HFF-Myc (cell line): Measurements from ENCODE around the gene CNTNAP3B.
"Not testable (repeated sequence)": the region's sequence is repeated elsewhere in the genome, so short reads cannot be mapped to it uniquely, and the experiment has no call there.

Experiments used
- DNase-seq: peaks from one replicate; pipeline ENCODE4 v3.0.0-alpha.2; 2011; ENCODE audit warnings: low read depth; ENCODE audit errors: extremely low read depth
- H3K4me3 ChIP-seq: replicated peaks from 2 replicates; pipeline ENCODE4 v1.5.1; 2011; ENCODE audit warnings: low read depth, mild to moderate bottlenecking, control low read depth, low read length

CNTNAP3B gene

GRCh38 chr9:42014317-42014716, 114.9 kb downstream of the CNTNAP3B start:
- not testable (repeated sequence) for H3K4me3 ChIP-seq, DNase-seq

DNA sequence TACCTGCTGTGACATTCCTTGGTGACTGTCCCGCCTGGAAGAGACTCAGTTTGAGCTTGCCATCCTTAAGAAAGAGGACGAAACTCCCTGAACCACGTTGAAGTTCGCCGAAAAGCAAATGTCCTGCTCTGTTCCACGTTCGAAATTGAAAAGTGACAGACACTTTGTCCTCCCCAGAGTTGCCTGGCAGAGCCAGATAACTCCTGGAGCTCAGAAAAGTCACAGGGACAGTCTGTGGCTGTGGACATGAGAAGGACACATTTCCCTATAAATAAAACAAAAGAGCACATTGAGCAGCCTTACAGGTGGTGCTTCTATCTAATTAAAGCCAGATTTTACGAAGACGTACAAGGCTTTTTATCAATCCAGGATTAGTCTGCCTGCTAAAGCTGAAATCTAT, 137.6 kb downstream of the CNTNAP3B start:
- not testable (repeated sequence) for DNase-seq, H3K4me3 ChIP-seq

DNA sequence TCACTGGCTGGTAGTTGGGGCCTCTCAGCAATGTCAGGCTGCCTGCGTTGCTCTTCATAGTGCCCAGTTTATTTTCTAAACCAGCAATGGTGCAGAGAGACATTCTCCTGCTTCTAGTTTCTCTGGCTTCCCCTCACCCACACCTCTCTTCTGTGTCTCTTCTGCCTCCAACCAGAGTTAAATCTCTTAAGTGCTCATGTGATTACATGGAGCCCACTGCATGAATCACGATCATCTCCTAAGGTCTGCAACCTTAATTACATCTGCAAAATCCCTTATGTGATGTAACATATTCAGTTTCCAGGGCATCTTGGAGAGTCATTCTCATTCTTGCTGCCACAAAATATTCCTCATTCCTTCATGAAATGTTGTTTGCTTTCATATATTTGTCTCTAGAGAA, 149.0 kb downstream of the CNTNAP3B start:
- DNase-seq, H3K4me3 ChIP-seq: not testable (repeated sequence)

DNA sequence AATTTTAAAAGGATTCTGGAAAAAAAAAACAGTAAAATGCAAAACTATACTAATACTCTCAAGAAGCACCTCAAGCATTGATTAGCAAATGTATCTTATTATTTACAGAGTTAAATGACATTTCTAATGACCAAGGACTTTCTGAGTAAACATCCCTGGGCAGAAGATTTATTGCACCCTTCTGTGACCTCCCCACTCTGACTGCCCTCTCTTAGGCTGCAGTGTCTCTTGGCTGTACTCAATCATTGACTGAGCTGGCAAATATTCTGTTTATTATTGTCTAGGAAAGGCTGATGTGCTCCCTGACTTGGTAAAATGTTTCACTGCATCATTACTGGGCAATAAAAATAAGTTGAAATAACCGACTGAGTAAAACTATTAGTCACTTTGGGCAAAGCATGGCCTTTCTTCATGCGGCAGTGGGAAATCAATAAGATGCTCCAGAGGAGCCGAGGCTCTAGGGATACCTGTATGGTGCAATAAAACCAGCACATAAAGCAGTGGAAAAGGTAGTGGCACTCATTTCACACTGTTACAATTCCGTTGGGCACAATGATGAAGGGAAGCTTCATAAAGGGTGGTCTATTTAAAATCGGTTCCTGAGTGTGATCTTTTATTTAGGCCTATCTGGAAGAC, 151.1 kb downstream of the CNTNAP3B start:
- not testable (repeated sequence) for H3K4me3 ChIP-seq, DNase-seq

- not testable (repeated sequence) for DNase-seq, H3K4me3 ChIP-seq
These were observed 154.3 kb downstream of the CNTNAP3B start for GRCh38 chr9:41974906-41975305.

GRCh38 chr9:41953007-41953406, 176.2 kb downstream of the CNTNAP3B start:
- not testable (repeated sequence) for DNase-seq, H3K4me3 ChIP-seq

DNA sequence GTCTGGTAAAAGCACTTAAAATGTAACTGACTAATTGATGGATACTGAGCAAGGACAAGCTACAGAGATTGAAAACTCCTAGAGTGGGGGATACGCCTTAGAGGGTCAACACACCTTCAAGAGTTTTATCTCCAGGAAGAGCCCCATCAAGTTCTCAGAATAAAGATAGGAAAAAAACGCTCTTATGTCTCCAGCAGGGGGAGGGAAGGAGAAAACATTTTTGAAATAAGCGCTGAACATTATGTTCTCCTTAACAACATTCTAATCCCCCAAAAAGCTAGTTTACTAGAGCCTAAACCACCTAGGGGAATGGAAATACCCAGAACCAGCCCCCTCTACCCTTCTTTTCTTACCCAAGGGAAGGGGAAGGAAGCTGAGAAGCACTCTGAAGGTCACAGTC, 187.5 kb downstream of the CNTNAP3B start:
- not testable (repeated sequence) for DNase-seq

GRCh38 chr9:41938143-41938542, 191.1 kb downstream of the CNTNAP3B start:
- not testable (repeated sequence) for DNase-seq, H3K4me3 ChIP-seq

More for the DNA sequence above, 187.5 kb downstream of the CNTNAP3B start:
- not testable (repeated sequence) for H3K4me3 ChIP-seq

DNA sequence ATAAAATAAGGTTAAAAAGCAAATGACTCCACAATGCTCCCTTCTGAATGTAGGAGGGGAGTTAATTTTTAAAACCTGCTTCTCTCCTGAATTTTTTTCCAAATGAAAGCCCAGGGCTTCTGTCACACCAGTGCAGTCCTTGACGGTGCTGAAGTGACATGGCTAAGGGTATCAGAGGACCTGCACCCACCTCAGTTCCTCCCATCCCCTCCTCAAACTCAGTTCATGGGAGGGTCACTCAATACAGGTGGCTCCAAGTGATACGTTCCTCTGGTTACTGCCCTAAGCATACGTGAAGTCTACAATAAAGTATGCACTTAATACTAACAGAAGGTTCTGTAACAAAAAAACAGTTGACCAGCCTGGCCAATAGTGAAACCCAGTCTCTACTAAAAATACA, 193.5 kb downstream of the CNTNAP3B start:
- DNase-seq, H3K4me3 ChIP-seq: not testable (repeated sequence)

GRCh38 chr9:41929172-41929571, 200.1 kb downstream of the CNTNAP3B start:
- DNase-seq, H3K4me3 ChIP-seq: not testable (repeated sequence)

DNA sequence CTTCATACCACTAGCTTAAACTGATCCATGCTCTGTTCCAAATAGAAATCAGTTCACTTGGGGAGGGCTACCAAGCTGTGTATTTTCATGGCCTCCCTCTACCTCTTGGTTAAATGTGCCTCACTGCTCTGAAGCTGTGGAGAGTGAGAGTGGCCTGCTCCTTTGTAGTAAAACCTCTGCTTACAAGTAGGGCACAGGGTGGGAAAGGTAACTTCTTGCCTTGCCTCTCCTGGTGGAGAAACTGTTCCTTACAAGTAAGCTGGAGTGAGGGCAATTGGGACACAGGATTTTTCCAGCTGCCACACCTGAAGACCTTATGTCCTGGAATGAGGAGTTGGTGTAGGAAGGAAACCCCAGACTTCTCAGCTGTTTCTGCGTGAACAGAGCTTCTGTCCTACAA, 211.9 kb downstream of the CNTNAP3B start:
- not testable (repeated sequence) for DNase-seq, H3K4me3 ChIP-seq

- H3K4me3 ChIP-seq, DNase-seq: not testable (repeated sequence)
These were observed 223.7 kb downstream of the CNTNAP3B start for GRCh38 chr9:41905488-41905887.

GRCh38 chr9:41902762-41903161, 226.5 kb downstream of the CNTNAP3B start:
- not testable (repeated sequence) for H3K4me3 ChIP-seq, DNase-seq

GRCh38 chr9:41898720-41899343, 230.4 kb downstream of the CNTNAP3B start:
- H3K4me3 ChIP-seq, DNase-seq: not testable (repeated sequence)

DNA sequence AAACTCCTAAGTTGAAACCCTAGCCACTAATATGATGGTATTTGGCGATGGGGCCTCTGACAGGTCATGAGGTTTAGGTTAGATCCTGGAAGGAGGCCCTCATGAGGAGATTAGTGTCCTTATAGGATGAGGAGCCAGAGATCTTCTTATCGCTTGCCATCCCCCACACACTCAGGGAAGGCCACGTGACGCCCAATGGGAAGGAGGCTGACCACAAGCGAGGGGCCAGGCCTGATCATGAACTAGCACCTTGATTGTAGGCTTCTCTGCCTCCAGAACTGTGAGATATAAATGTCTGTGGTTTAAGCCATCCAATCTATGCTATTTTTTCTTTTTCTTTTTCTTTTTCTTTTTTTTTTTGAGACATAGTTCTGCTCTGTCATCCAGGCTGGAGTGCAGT, 254.7 kb downstream of the CNTNAP3B start:
- DNase-seq, H3K4me3 ChIP-seq: not testable (repeated sequence)

DNA sequence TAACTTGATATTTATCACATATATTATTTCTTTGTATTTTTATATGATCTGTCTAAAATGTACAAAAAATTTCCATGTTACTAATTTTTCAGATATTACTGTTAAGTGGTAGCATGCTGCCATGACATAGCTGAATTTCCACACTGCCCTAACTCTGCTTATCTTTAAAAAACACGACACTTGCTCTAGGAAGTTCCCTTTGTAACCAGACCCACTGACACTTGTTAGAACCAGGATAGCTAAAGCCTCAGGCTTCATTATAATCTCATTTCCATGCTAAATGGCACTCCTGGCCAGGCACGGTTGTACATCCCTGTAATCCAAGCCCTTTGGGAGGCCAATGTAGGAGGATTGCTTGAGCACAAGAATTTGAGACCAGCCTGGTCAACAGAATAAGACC, 273.8 kb downstream of the CNTNAP3B start:
- not testable (repeated sequence) for H3K4me3 ChIP-seq, DNase-seq

- H3K4me3 ChIP-seq, DNase-seq: not testable (repeated sequence)
These were observed 277.1 kb downstream of the CNTNAP3B start for GRCh38 chr9:41851848-41852740.

DNA sequence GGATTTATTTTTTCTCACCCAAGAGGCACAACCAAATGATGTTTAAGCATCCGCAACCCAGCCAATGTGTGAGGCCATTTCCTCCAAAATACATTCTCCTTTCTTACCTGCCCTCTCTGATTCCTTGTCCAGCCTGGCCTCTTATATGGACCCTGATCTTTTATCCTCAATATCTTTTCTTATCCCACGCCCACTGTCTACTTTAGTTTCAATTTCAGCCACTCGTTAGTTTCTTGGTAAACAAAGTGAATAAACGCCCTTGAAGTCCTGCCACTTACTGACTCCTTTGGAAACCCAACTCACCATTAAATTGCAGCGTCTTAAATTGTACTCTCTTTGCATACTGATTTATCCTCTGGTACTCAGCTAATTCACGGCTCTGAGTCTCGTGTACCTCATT, 281.4 kb downstream of the CNTNAP3B start:
- DNase-seq, H3K4me3 ChIP-seq: not testable (repeated sequence)
